ENCODE results near the gene NTN4. TPM values are rescaled to one million over a fixed set of nuclear protein-coding genes. Genes with fewer than 3 reads are reported as not detected.
"Not testable (repeated sequence)": the region's sequence is repeated elsewhere in the genome, so short reads cannot be mapped to it uniquely, and the experiment has no call there.

Gene NTN4
- total RNA-seq, 1 donor from 2014 or later = 81.3 TPM

GRCh38 chr12:95620171-95620570 lies 170.4 kb downstream of the NTN4 start:
- H3K36me3 ChIP-seq (ENCODE audit: control insufficient read depth, insufficient read depth, low read length) = no peaks in the 10 kb centered on the region
- no peak overlapping the region for H3K4me3 ChIP-seq (ENCODE audit: low read depth, low read length)
- no peak for TF ChIP-seq CTCF (IDR thresholded peaks at IDR 0.05; ENCODE audit: insufficient read depth, low read length, poor library complexity, severe bottlenecking)
- no peaks in the 10 kb centered on the region for H3K27me3 ChIP-seq (ENCODE audit: control insufficient read depth, insufficient read depth, low read length)
- no peak for DNase-seq (ENCODE audit: low read depth)

GRCh38 chr12:95616470-95616869 lies 174.1 kb downstream of the NTN4 start:
- not testable (repeated sequence) for H3K27me3 ChIP-seq (ENCODE audit: control insufficient read depth, insufficient read depth, low read length); H3K36me3 ChIP-seq (ENCODE audit: control insufficient read depth, insufficient read depth, low read length); H3K4me3 ChIP-seq (ENCODE audit: low read depth, low read length); DNase-seq (ENCODE audit: low read depth)

GRCh38 chr12:95615749-95616148 lies 174.8 kb downstream of the NTN4 start:
- Histone ChIP-seq H3K36me3 (ENCODE audit: control insufficient read depth, insufficient read depth, low read length) (no peaks in the 10 kb centered on the region), H3K27me3 (ENCODE audit: control insufficient read depth, insufficient read depth, low read length) (no peaks in the 10 kb centered on the region), H3K4me3 (ENCODE audit: low read depth, low read length) (no peak overlapping the region)
- no peak for DNase-seq (ENCODE audit: low read depth)
- no peak for TF ChIP-seq CTCF (IDR thresholded peaks at IDR 0.05; ENCODE audit: insufficient read depth, low read length, poor library complexity, severe bottlenecking)

GRCh38 chr12:95614390-95614982 lies 176.1 kb downstream of the NTN4 start:
- DNase-seq (ENCODE audit: low read depth) = no peak
- H3K4me3 ChIP-seq (ENCODE audit: low read depth, low read length) = no peak overlapping the region
- no peaks in the 10 kb centered on the region for H3K36me3 ChIP-seq (ENCODE audit: control insufficient read depth, insufficient read depth, low read length)
- no peaks in the 10 kb centered on the region for H3K27me3 ChIP-seq (ENCODE audit: control insufficient read depth, insufficient read depth, low read length)
- no peak for TF ChIP-seq CTCF (IDR thresholded peaks at IDR 0.05; ENCODE audit: insufficient read depth, low read length, poor library complexity, severe bottlenecking)

GRCh38 chr12:95613021-95613420 lies 177.5 kb downstream of the NTN4 start:
- H3K27me3 ChIP-seq (ENCODE audit: control insufficient read depth, insufficient read depth, low read length) = no peaks in the 10 kb centered on the region
- TF ChIP-seq CTCF (IDR thresholded peaks at IDR 0.05; ENCODE audit: insufficient read depth, low read length, poor library complexity, severe bottlenecking) = no peak
- H3K36me3 ChIP-seq (ENCODE audit: control insufficient read depth, insufficient read depth, low read length) = no peaks in the 10 kb centered on the region
- no peak overlapping the region for H3K4me3 ChIP-seq (ENCODE audit: low read depth, low read length)
- no peak for DNase-seq (ENCODE audit: low read depth)

- DNase-seq (ENCODE audit: low read depth) = no peak
- Histone ChIP-seq H3K36me3 (ENCODE audit: control insufficient read depth, insufficient read depth, low read length) (no peaks in the 10 kb centered on the region), H3K27me3 (ENCODE audit: control insufficient read depth, insufficient read depth, low read length) (no peaks in the 10 kb centered on the region), H3K4me3 (ENCODE audit: low read depth, low read length) (no peak overlapping the region)
- TF ChIP-seq CTCF (IDR thresholded peaks at IDR 0.05; ENCODE audit: insufficient read depth, low read length, poor library complexity, severe bottlenecking) = no peak
These were observed 178.8 kb downstream of the NTN4 start for GRCh38 chr12:95611676-95612309.
